Natural killer cell (primary cell): Measurements from ENCODE around the gene WDR5. TPM values are rescaled to one million over a fixed set of nuclear protein-coding genes. Genes with fewer than 3 reads are reported as not detected.

Experiments
- ATAC-seq, 3 donors: fragments of 150-1000 bp in 2 of 3; fragments of 200-7000 bp in 1 of 3; cut with Tn5 transposase; 1 replicate in 1 of 3; 2 replicates in 2 of 3; pipeline ENCODE4 v1.10.0; 2021; ENCODE audit warnings: mild to moderate bottlenecking in 2 of 3, moderate library complexity in 2 of 3
- DNase-seq, 2 donors: peaks; one replicate each; pipeline versions ENCODE4 v3.0.0 to v3.0.0-alpha.2; 2013 to 2021; ENCODE audit warnings: mixed read lengths in 1 of 2
- H3K27ac ChIP-seq: one replicate; pipeline ENCODE4 v1.5.1; 2013; ENCODE audit warnings: mild to moderate bottlenecking, low read length
- H3K27me3 ChIP-seq: one replicate; pipeline ENCODE4 v1.6.1; 2013; ENCODE audit warnings: low read length; ENCODE audit not compliant: control insufficient read depth, insufficient read depth
- H3K36me3 ChIP-seq: one replicate; pipeline ENCODE4 v1.6.1; 2013; ENCODE audit warnings: low read length; ENCODE audit not compliant: control insufficient read depth, insufficient read depth
- H3K4me1 ChIP-seq: one replicate; pipeline ENCODE4 v1.6.1; 2013; ENCODE audit warnings: low read length; ENCODE audit not compliant: control insufficient read depth, insufficient read depth
- H3K4me3 ChIP-seq: one replicate; pipeline ENCODE4 v1.5.1; 2013; ENCODE audit warnings: low read length
- H3K9me3 ChIP-seq: one replicate; pipeline ENCODE4 v1.6.1; 2013; ENCODE audit warnings: low read length; ENCODE audit not compliant: control insufficient read depth, insufficient read depth
- H3K27ac Mint-ChIP-seq, 2 donors: one replicate each; pipeline ENCODE4 v1.8.0; 2022; ENCODE audit warnings: mild to moderate bottlenecking in 2 of 2, mixed read lengths in 2 of 2, moderate library complexity in 1 of 2
- H3K27me3 Mint-ChIP-seq, 2 donors: one replicate each; pipeline ENCODE4 v1.8.0; 2022; ENCODE audit warnings: low read depth in 2 of 2, mixed read lengths in 2 of 2
- H3K36me3 Mint-ChIP-seq: one replicate; pipeline ENCODE4 v1.8.0; 2022; ENCODE audit warnings: mixed read lengths
- H3K4me1 Mint-ChIP-seq, 2 donors: one replicate each; pipeline ENCODE4 v1.8.0; 2022; ENCODE audit warnings: mixed read lengths in 2 of 2
- H3K4me3 Mint-ChIP-seq: one replicate; pipeline ENCODE4 v1.8.0; 2022; ENCODE audit warnings: mild to moderate bottlenecking, moderate library complexity, mixed read lengths
- H3K9me3 Mint-ChIP-seq, 2 donors: one replicate each; pipeline ENCODE4 v1.8.0; 2022; ENCODE audit warnings: mixed read lengths in 2 of 2
- WGBS: methylation state at CpG from one replicate; pipeline ENCODE4 v1.1.7; 2013; ENCODE audit warnings: missing lambda C conversion rate; ENCODE audit not compliant: insufficient coverage; 5-methylcytosine and 5-hydroxymethylcytosine counted together
- intact Hi-C: fragments of 100-400 bp; cut with micrococcal nuclease; formaldehyde crosslinking; loops from one replicate; pipeline ENCODE4 v1.14.2; 2022
- total RNA-seq, 4 donors: library from RNA; stranded (reverse); fragments of 120-200 nt in 1 of 4; gene quantifications; one replicate each; pipeline versions ENCODE4 v1.2.3 to v1.2.4, GENCODE V29; 2013 to 2022
- TF ChIP-seq, protein P1 (sequence below): fragments of 200-600 bp; IDR thresholded peaks from one replicate; pipeline ENCODE4 v1.8.0; 2022; ENCODE audit warnings: antibody characterized with exemption

Gene WDR5
- total RNA-seq, 3 donors from 2014 or later (not counting 1 experiment from before 2014, with no cell fraction given), result 12.9 to 18.6 (median 15.9) TPM

GRCh38 chr9:134174526-134175290, 38.8 kb downstream of the WDR5 start:
- no peaks in the 10 kb centered on the region for H3K9me3 ChIP-seq
- WGBS, result 89% methylated on average over 19 of the region's 19 CpGs
- ATAC-seq (no peak), DNase-seq (no peak)
- Mint-ChIP-seq H3K27ac (no peak overlapping the region), H3K9me3 (no peaks in the 10 kb centered on the region), H3K27me3 (peaks cover 0 to 6% of the 10 kb centered on the region in 2 donors), H3K36me3 (no peaks in the 10 kb centered on the region), H3K4me3 (no peak overlapping the region), H3K4me1 (peaks cover 1 to 8% of the 10 kb centered on the region in 2 donors)
- H3K36me3 ChIP-seq, result no peaks in the 10 kb centered on the region
- TF ChIP-seq, protein P1, sequence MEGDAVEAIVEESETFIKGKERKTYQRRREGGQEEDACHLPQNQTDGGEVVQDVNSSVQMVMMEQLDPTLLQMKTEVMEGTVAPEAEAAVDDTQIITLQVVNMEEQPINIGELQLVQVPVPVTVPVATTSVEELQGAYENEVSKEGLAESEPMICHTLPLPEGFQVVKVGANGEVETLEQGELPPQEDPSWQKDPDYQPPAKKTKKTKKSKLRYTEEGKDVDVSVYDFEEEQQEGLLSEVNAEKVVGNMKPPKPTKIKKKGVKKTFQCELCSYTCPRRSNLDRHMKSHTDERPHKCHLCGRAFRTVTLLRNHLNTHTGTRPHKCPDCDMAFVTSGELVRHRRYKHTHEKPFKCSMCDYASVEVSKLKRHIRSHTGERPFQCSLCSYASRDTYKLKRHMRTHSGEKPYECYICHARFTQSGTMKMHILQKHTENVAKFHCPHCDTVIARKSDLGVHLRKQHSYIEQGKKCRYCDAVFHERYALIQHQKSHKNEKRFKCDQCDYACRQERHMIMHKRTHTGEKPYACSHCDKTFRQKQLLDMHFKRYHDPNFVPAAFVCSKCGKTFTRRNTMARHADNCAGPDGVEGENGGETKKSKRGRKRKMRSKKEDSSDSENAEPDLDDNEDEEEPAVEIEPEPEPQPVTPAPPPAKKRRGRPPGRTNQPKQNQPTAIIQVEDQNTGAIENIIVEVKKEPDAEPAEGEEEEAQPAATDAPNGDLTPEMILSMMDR, result no peak
- no peak overlapping the region for H3K27ac ChIP-seq
- no peak overlapping the region for H3K4me3 ChIP-seq
- peaks cover 36% of the 10 kb centered on the region for H3K4me1 ChIP-seq
- intact Hi-C loops, result loop anchor here (5.0 to 10.0 kb wide), 2 partner anchors 120 to 563 kb away; no protein-coding TSS in a partner anchor
- H3K27me3 ChIP-seq, result no peaks in the 10 kb centered on the region

GRCh38 chr9:134175291-134175807, 39.5 kb downstream of the WDR5 start:
- no peaks in the 10 kb centered on the region for H3K27me3 ChIP-seq
- H3K27ac ChIP-seq, result no peak overlapping the region
- TF ChIP-seq, protein P1, result no peak
- Mint-ChIP-seq H3K27me3 (peaks cover 0 to 10% of the 10 kb centered on the region in 2 donors), H3K9me3 (no peaks in the 10 kb centered on the region), H3K36me3 (no peaks in the 10 kb centered on the region), H3K4me1 (peaks cover 8 to 15% of the 10 kb centered on the region in 2 donors), H3K27ac (no peak overlapping the region), H3K4me3 (no peak overlapping the region)
- no peak for ATAC-seq
- H3K9me3 ChIP-seq, result no peaks in the 10 kb centered on the region
- WGBS, result 88% methylated on average over 13 of the region's 20 CpGs
- intact Hi-C loops, result loop anchor here (10.0 kb wide), 1 partner anchor 119 kb away; no protein-coding TSS in a partner anchor
- H3K36me3 ChIP-seq, result no peaks in the 10 kb centered on the region
- H3K4me1 ChIP-seq, result peaks cover 43% of the 10 kb centered on the region
- DNase-seq, result no peak
- H3K4me3 ChIP-seq, result no peak overlapping the region

DNA sequence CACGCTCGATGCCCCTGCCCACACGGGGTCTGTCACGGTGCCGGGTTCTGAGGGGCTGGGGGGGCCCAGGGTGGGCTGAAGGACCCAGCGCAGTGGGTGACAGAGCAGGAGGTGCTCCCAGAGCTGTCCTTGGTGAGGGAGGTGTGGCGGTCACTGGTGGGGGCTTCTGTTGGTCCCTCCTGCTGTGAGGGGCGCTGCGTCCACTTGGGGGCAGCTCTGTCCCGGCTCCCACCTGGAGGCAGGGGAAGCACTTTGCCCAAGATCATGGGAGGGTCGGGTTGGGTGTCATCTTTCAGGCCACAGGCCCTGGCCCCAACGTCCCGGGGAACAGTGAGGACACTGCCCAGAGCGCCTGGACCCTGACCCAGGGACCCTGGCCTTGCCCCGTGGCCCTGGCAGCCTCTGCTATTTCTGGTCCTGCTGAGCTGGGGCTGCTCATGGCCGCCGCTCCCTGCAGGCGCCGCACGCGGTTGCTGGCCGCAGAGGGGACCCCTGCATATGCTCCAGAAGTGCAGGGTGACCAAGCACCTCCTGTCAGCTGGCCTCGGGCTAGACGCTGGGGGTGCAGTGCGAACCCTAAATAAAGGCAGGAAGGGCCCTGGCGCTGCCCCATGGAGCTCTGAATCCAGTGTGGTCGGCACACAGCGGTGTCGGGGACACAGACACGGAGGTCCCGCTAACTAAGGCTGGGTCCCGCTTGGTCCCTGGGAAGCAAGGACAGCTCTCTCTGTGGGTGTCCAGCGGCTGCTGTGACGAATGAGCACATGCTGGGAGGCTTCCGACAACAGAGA, 40.1 kb downstream of the WDR5 start:
- Mint-ChIP-seq H3K9me3 (no peaks in the 10 kb centered on the region), H3K4me3 (no peak overlapping the region), H3K27me3 (peaks cover 0 to 17% of the 10 kb centered on the region in 2 donors), H3K27ac (no peak overlapping the region), H3K36me3 (no peaks in the 10 kb centered on the region), H3K4me1 (peaks cover 14 to 21% of the 10 kb centered on the region in 2 donors)
- DNase-seq (no peak), ATAC-seq (no peak)
- Histone ChIP-seq H3K27ac (no peak overlapping the region), H3K9me3 (no peaks in the 10 kb centered on the region), H3K4me3 (no peak overlapping the region), H3K27me3 (no peaks in the 10 kb centered on the region), H3K36me3 (no peaks in the 10 kb centered on the region), H3K4me1 (peaks cover 49% of the 10 kb centered on the region)
- intact Hi-C loops, result loop anchor here (10.0 kb wide), 1 partner anchor 119 kb away; no protein-coding TSS in a partner anchor
- WGBS, result 92% methylated on average over 35 of the region's 35 CpGs
- TF ChIP-seq, protein P1, result no peak
